Testis (tissue), 2 donors: ENCODE results near the gene DNAJC6.

ENCODE experiments used
- POLR2A ChIP-seq: fragments of 450-650 bp; IDR thresholded peaks from one replicate; pipeline ENCODE4 v1.6.1; 2017; ENCODE audit warnings: antibody characterized with exemption, mild to moderate bottlenecking, moderate library complexity
- TF ChIP-seq, protein P1 (sequence below), 3 experiments: fragments of 450-650 bp in 2 of 3; fragments of 200-600 bp in 1 of 3; sonication (generic) in 1 of 3; IDR thresholded peaks; one replicate each; pipeline ENCODE4 v1.5.1; 2016 to 2019; ENCODE audit warnings: antibody characterized with exemption in 3 of 3, mild to moderate bottlenecking in 2 of 3, moderate library complexity in 1 of 3

DNA sequence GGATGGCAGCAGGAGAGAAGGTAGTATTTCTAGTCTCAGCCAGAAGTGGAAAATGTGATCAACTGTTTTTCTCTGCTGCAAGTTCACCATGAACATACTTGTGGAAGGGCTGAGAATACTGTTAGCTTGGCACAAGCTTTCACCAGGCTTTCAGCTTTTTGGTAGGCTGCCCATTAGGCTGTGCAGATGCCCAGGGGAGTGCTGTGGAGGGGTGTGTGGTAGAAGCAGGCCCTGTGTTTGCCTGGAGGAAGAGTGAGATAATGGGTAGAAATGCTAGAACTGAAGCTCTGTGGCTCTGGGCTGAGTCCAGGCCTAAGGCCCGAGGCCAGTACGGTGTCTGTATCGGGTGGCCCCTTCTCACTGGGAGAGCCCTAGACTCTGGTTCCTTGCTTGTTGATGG, 9.8 kb downstream of the DNAJC6 start:
- TF ChIP-seq, protein P1, sequence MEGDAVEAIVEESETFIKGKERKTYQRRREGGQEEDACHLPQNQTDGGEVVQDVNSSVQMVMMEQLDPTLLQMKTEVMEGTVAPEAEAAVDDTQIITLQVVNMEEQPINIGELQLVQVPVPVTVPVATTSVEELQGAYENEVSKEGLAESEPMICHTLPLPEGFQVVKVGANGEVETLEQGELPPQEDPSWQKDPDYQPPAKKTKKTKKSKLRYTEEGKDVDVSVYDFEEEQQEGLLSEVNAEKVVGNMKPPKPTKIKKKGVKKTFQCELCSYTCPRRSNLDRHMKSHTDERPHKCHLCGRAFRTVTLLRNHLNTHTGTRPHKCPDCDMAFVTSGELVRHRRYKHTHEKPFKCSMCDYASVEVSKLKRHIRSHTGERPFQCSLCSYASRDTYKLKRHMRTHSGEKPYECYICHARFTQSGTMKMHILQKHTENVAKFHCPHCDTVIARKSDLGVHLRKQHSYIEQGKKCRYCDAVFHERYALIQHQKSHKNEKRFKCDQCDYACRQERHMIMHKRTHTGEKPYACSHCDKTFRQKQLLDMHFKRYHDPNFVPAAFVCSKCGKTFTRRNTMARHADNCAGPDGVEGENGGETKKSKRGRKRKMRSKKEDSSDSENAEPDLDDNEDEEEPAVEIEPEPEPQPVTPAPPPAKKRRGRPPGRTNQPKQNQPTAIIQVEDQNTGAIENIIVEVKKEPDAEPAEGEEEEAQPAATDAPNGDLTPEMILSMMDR (IDR thresholded peaks at IDR 0.05): no peak
- no peak for TF ChIP-seq POLR2A
